HL-60/S4 treated with phorbol 12-myristate 13-acetate at 8.2 ng/mL for 4 days and 3 days (cell line): Measurements from ENCODE around the gene TSC1.
"Not testable (repeated sequence)": the region's sequence is repeated elsewhere in the genome, so short reads cannot be mapped to it uniquely, and the experiment has no call there.

Source experiments
- in situ Hi-C: fragments of 300-500 bp; cut with MboI; formaldehyde crosslinking; loops from 2 replicates; pipeline ENCODE4 v1.15.0; 2022; ENCODE audit warnings: low sequenced_read_pairs

The TSC1 gene

GRCh38 chr9:132978112-132978450 is 33.7 kb upstream of the TSC1 start:
- in situ Hi-C loops, result no loop called here

- in situ Hi-C loops, result no loop called here
Measured at GRCh38 chr9:132976571-132976970, 32.2 kb upstream of the TSC1 start.

GRCh38 chr9:132975961-132976360 is 31.5 kb upstream of the TSC1 start:
- in situ Hi-C loops, result no loop called here

GRCh38 chr9:132973713-132974112 is 29.3 kb upstream of the TSC1 start:
- in situ Hi-C loops, result no loop called here

- in situ Hi-C loops, result no loop called here
Measured at GRCh38 chr9:132973166-132973565, 28.8 kb upstream of the TSC1 start.

- in situ Hi-C loops, result no loop called here
Measured at GRCh38 chr9:132970324-132971062, 26.1 kb upstream of the TSC1 start.

GRCh38 chr9:132969783-132970182 is 25.4 kb upstream of the TSC1 start:
- in situ Hi-C loops, result no loop called here

- in situ Hi-C loops, result not testable (repeated sequence)
Measured at GRCh38 chr9:132967908-132968307, 23.5 kb upstream of the TSC1 start.

GRCh38 chr9:132965478-132965877 is 21.1 kb upstream of the TSC1 start:
- in situ Hi-C loops, result no loop called here

GRCh38 chr9:132961002-132961401 is 16.6 kb upstream of the TSC1 start:
- in situ Hi-C loops, result no loop called here

- in situ Hi-C loops, result no loop called here
Measured at GRCh38 chr9:132957805-132958204, 13.4 kb upstream of the TSC1 start.

GRCh38 chr9:132955768-132956167 is 11.4 kb upstream of the TSC1 start:
- in situ Hi-C loops, result no loop called here

GRCh38 chr9:132955123-132955522 is 10.7 kb upstream of the TSC1 start:
- in situ Hi-C loops, result no loop called here

GRCh38 chr9:132949709-132950108 is 5.3 kb upstream of the TSC1 start:
- in situ Hi-C loops, result no loop called here

GRCh38 chr9:132948482-132949050 is 4.2 kb upstream of the TSC1 start:
- in situ Hi-C loops, result no loop called here

GRCh38 chr9:132947756-132948155 is 3.3 kb upstream of the TSC1 start:
- in situ Hi-C loops, result no loop called here

- in situ Hi-C loops, result no loop called here
Measured at GRCh38 chr9:132946631-132947295, 2.3 kb upstream of the TSC1 start.

- in situ Hi-C loops, result no loop called here
Measured at GRCh38 chr9:132946211-132946610, 1.8 kb upstream of the TSC1 start.

GRCh38 chr9:132945186-132946130 is 1.0 kb upstream of the TSC1 start:
- in situ Hi-C loops, result no loop called here

- in situ Hi-C loops, result no loop called here
Measured at GRCh38 chr9:132943651-132944293, 644 bp downstream of the TSC1 start.
